Measurements from ENCODE around the gene PRXL2B. TPM values are rescaled to one million over a fixed set of nuclear protein-coding genes. Genes with fewer than 3 reads are reported as not detected.

Gene PRXL2B
- total RNA-seq, 1 donor from 2014 or later, result 10.0 TPM

DNA sequence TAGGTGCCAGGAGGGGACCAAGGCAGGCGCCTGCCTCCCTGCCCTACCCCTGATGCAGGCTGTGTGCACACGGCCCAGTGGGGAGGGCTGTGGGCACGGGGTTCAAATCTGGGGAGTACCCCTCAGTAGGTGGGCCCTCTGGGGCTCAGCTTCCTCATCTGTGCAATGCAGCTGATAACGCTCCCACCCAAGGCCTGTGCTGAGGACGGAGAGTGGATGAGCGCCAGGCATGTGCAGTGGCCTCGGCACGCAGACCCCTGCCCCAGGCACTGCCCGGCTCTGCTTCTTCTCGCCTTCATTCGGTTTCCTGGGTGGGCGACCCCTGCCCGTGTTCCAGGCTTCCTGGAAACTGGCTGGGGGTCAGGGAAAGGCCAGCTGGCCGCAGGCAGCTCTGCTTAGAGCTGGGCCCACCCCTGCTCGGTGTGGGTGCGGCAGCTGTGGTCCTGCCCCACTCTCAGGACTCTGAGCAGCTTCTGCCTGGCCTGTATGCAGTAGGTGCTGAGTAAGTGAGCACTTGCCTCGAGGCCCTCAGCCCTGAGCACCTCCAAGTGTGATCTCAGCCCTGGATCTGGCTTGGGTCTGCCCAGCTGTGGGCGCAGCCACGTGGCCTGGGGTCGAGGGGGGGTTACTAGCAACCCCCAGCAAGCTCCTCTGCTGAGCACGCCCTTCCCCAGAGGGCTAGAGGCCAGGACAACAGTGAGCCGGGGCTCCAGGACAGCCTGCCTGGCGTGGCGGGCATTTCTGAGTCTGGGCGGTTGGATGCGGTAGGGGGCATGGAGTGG lies 42.3 kb upstream of the PRXL2B start:
- Histone ChIP-seq H3K4me3 (peak overlapping the region; percentile 4), H3K9me3 (ENCODE audit: low read depth) (no peaks in the 10 kb centered on the region), H3K9ac (peak overlapping the region; percentile 36), H3K27me3 (peaks cover 14% of the 10 kb centered on the region), H3K36me3 (no peaks in the 10 kb centered on the region), H3F3A (ENCODE audit: low read depth) (peaks cover 91% of the 10 kb centered on the region), H3K4me2 (peak overlapping the region; percentile 79), H3K79me2 (ENCODE audit: low read depth) (no peaks in the 10 kb centered on the region), H4K20me1 (ENCODE audit: low read depth) (peaks cover 13% of the 10 kb centered on the region), H2AFZ (replicated peaks) (no peak overlapping the region), H3K27ac (peak overlapping the region; percentile 99), H3K4me1 (peaks cover 63% of the 10 kb centered on the region)
- Mint-ChIP-seq H3K4me3 (peak overlapping the region; percentile 71), H3K27me3 (ENCODE audit: insufficient read depth, low read depth) (peaks cover 4% of the 10 kb centered on the region), H3K4me1 (peaks cover 45% of the 10 kb centered on the region), H3K36me3 (no peaks in the 10 kb centered on the region), H3K9me3 (no peaks in the 10 kb centered on the region), H3K27ac (peak overlapping the region; percentile 95)
- no peak for DNase-seq (ENCODE audit: low spot score)
- TF ChIP-seq EZH2phosphoT487 (IDR thresholded peaks at IDR 0.05) (no peak), EZH2 (IDR thresholded peaks at IDR 0.05) (no peak)
- TF ChIP-seq, protein P1, sequence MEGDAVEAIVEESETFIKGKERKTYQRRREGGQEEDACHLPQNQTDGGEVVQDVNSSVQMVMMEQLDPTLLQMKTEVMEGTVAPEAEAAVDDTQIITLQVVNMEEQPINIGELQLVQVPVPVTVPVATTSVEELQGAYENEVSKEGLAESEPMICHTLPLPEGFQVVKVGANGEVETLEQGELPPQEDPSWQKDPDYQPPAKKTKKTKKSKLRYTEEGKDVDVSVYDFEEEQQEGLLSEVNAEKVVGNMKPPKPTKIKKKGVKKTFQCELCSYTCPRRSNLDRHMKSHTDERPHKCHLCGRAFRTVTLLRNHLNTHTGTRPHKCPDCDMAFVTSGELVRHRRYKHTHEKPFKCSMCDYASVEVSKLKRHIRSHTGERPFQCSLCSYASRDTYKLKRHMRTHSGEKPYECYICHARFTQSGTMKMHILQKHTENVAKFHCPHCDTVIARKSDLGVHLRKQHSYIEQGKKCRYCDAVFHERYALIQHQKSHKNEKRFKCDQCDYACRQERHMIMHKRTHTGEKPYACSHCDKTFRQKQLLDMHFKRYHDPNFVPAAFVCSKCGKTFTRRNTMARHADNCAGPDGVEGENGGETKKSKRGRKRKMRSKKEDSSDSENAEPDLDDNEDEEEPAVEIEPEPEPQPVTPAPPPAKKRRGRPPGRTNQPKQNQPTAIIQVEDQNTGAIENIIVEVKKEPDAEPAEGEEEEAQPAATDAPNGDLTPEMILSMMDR (IDR thresholded peaks at IDR 0.05), result no peak

DNA sequence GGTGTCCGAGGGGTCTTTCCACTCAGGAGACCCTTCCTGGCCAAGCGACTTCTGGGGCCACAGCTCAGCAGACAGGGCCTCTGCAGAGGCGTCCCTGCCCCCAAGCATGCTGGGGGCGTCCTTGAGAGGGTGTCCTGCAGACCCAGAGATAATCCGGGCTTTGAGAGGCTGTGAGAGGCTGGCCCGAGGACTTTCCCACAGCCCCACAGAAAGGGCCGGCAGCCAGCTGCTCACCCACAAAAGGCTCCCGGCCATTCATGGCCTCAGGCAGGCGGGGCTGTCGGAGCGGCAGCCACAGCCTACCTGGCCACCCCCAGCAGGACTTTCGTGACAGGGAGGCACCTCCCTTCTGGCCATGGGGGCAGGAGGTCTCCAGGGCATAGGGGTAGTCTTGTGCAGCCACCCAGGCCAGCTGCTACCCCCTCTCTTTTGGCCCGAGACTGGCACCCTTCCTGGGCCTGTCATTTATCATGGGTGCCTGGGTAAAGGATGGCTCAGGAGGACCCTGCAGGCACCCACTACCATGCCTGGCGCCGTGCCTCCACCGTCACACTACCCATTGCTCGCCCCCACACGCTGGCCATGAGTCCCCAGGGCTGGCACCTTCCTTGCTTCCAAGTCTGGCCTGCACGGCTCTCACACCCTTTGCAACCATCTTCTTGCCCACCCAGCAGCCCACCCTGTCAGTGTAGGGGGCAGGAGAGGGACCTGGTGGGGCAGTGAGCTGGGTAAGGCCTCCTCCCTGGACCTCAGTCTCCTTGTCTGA lies 41.5 kb upstream of the PRXL2B start:
- Histone ChIP-seq H3K4me2 (peak overlapping the region; percentile 79), H3K4me1 (peaks cover 59% of the 10 kb centered on the region), H3K9me3 (ENCODE audit: low read depth) (no peaks in the 10 kb centered on the region), H3K27ac (peak overlapping the region; percentile 99), H3K27me3 (peaks cover 6% of the 10 kb centered on the region), H2AFZ (replicated peaks) (no peak overlapping the region), H3K4me3 (peak overlapping the region; percentile 34), H3K79me2 (ENCODE audit: low read depth) (no peaks in the 10 kb centered on the region), H3K36me3 (no peaks in the 10 kb centered on the region), H3K9ac (peak overlapping the region; percentile 36), H3F3A (ENCODE audit: low read depth) (peaks cover 83% of the 10 kb centered on the region), H4K20me1 (ENCODE audit: low read depth) (peaks cover 13% of the 10 kb centered on the region)
- TF ChIP-seq, protein P1 (IDR thresholded peaks at IDR 0.05), result no peak
- TF ChIP-seq EZH2phosphoT487 (IDR thresholded peaks at IDR 0.05), result no peak
- TF ChIP-seq EZH2 (IDR thresholded peaks at IDR 0.05), result no peak
- peaks cover 49% of the 10 kb centered on the region for H3K4me1 Mint-ChIP-seq
- DNase-seq (ENCODE audit: low spot score), result peak; percentile 95
- H3K27me3 Mint-ChIP-seq (ENCODE audit: insufficient read depth, low read depth), result peaks cover 2% of the 10 kb centered on the region
- peak overlapping the region; percentile 95 for H3K27ac Mint-ChIP-seq
- H3K9me3 Mint-ChIP-seq, result no peaks in the 10 kb centered on the region
- H3K4me3 Mint-ChIP-seq, result peak overlapping the region; percentile 71
- no peaks in the 10 kb centered on the region for H3K36me3 Mint-ChIP-seq

DNA sequence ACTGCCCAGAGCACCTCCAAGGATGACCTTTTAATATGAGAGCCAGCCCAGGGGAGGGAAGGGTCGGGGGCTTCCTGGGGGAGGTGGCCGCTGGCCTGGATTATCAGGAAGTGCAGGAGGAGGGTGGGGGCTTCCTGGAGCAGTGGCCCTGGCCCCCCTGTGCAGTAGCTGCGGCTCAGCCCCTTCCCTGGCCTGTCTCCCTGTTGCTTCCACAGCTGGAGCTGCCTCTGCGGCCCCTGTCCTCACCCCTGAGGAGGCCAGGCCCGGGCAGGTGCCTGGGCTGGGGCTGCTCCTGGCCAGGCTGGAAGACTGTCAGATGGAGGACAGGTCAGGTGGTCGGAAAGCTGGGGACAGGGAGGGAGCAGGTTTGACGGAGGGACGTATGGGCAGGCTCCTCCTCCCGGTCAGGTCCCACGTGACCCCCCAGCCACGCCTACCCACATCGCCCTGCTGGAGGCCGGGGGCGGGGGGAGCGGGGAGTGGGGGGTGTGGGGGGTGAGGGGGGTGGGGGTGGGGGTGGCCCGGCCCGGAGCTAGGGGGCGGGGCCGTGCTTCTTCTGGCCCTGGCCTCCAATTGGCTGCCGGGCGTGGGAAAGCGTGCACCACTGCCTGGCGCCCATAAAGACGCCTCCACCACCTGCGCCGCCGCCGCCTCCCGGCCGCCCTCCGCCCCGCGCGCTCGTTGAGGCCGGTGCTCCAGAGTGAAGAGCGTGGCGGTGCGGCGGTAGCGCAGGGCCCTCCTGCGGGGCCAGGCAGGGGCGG lies 40.6 kb upstream of the PRXL2B start:
- Histone ChIP-seq H3K79me2 (ENCODE audit: low read depth) (no peaks in the 10 kb centered on the region), H3K9ac (peak overlapping the region; percentile 80), H3K27ac (peak overlapping the region; percentile 99), H3K9me3 (ENCODE audit: low read depth) (no peaks in the 10 kb centered on the region), H3K36me3 (no peaks in the 10 kb centered on the region), H4K20me1 (ENCODE audit: low read depth) (peaks cover 13% of the 10 kb centered on the region), H2AFZ (replicated peaks) (no peak overlapping the region), H3K27me3 (no peaks in the 10 kb centered on the region), H3K4me2 (peak overlapping the region; percentile 92), H3K4me3 (peak overlapping the region; percentile 68), H3K4me1 (peaks cover 51% of the 10 kb centered on the region), H3F3A (ENCODE audit: low read depth) (peaks cover 75% of the 10 kb centered on the region)
- Mint-ChIP-seq H3K27ac (peak overlapping the region; percentile 95), H3K27me3 (ENCODE audit: insufficient read depth, low read depth) (peaks cover 2% of the 10 kb centered on the region), H3K4me1 (peaks cover 55% of the 10 kb centered on the region), H3K36me3 (no peaks in the 10 kb centered on the region), H3K9me3 (no peaks in the 10 kb centered on the region), H3K4me3 (peak overlapping the region; percentile 91)
- TF ChIP-seq EZH2 (IDR thresholded peaks at IDR 0.05), result no peak
- TF ChIP-seq, protein P1 (IDR thresholded peaks at IDR 0.05), result no peak
- no peak for TF ChIP-seq EZH2phosphoT487 (IDR thresholded peaks at IDR 0.05)
- DNase-seq (ENCODE audit: low spot score), result peak; percentile 98

All from neural progenitor cell (in vitro differentiated cells).